Panc1 (cell line): ENCODE measurements around the gene MARCHF3.

Source experiments
- POLR2AphosphoS5 ChIP-seq: IDR thresholded peaks from 2 replicates; pipeline ENCODE4 v1.6.1; 2012; ENCODE audit warnings: mild to moderate bottlenecking, low read depth, low read length, moderate library complexity
- REST ChIP-seq, 2 experiments: IDR thresholded peaks; 2 replicates each; pipeline ENCODE4 v1.6.1; 2011 to 2012; ENCODE audit warnings: low read depth in 2 of 2, control low read depth in 1 of 2, low read length in 1 of 2, mild to moderate bottlenecking in 1 of 2, moderate library complexity in 1 of 2; ENCODE audit not compliant: insufficient read depth in 1 of 2
- TCF7L2 ChIP-seq: IDR thresholded peaks from 2 replicates; pipeline ENCODE4 v1.6.1; 2011; ENCODE audit warnings: mild to moderate bottlenecking, low read depth, low read length, inconsistent platforms
- TF ChIP-seq, protein P1 (sequence below): fragments of 450-650 bp; IDR thresholded peaks from 2 replicates; pipeline ENCODE4 v1.5.1; 2017; ENCODE audit warnings: mild to moderate bottlenecking

DNA sequence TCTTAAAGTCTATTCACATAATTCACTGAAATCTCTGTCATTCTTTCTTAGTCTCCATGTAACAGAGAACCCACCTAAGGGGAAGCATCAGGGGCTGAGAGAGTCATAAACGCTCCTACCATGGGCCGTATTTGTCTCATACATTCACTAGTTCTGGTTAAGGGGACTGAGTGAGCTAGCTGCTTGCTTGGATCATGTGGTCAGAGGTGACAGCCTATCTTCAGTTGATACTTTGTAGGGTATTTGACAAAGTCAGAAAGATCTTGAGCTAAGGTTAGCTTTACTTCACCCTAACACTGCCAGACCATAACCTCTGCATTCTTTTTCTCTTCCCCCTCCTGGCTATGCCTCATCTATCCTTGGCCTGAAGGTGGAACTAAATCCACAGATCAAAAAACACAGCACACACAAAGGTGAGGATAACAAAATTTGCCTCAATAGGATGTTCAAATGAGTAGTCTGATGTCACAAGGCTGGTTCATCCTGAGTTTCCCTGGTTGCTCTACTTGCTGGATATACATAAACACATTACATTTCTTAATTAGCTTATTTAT lies 66.5 kb downstream of the MARCHF3 start:
- TF ChIP-seq, protein P1, sequence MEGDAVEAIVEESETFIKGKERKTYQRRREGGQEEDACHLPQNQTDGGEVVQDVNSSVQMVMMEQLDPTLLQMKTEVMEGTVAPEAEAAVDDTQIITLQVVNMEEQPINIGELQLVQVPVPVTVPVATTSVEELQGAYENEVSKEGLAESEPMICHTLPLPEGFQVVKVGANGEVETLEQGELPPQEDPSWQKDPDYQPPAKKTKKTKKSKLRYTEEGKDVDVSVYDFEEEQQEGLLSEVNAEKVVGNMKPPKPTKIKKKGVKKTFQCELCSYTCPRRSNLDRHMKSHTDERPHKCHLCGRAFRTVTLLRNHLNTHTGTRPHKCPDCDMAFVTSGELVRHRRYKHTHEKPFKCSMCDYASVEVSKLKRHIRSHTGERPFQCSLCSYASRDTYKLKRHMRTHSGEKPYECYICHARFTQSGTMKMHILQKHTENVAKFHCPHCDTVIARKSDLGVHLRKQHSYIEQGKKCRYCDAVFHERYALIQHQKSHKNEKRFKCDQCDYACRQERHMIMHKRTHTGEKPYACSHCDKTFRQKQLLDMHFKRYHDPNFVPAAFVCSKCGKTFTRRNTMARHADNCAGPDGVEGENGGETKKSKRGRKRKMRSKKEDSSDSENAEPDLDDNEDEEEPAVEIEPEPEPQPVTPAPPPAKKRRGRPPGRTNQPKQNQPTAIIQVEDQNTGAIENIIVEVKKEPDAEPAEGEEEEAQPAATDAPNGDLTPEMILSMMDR = no peak
- TF ChIP-seq TCF7L2 = no peak
- TF ChIP-seq POLR2AphosphoS5 = no peak
- TF ChIP-seq REST (IDR thresholded peaks at IDR 0.05; ENCODE audit: insufficient read depth in 1 of 2, low read depth in 2 of 2, low read length in 1 of 2) = no peak
